HG02870 (cell line): ENCODE results near the gene GPAM.

Source experiments
- ATAC-seq: cut with Tn5 transposase; IDR thresholded peaks from one replicate; pipeline ENCODE4 v1.9.1; 2021; ENCODE audit warnings: mild to moderate bottlenecking, moderate library complexity; ENCODE audit not compliant: unreplicated experiment

Gene GPAM

GRCh38 chr10:112185959-112186358 lies 2.4 kb upstream of the GPAM start:
- no peak for ATAC-seq

GRCh38 chr10:112184379-112184778 lies 814 bp upstream of the GPAM start:
- no peak for ATAC-seq

- ATAC-seq, result no peak
These were observed 447 bp upstream of the GPAM start for GRCh38 chr10:112184052-112184371.

- ATAC-seq, result no peak
These were observed 709 bp downstream of the GPAM start for GRCh38 chr10:112182784-112183328.

GRCh38 chr10:112177247-112177646 lies 6.3 kb downstream of the GPAM start:
- no peak for ATAC-seq

- no peak for ATAC-seq
These were observed 7.0 kb downstream of the GPAM start for GRCh38 chr10:112176543-112176942.

- no peak for ATAC-seq
These were observed 8.2 kb downstream of the GPAM start for GRCh38 chr10:112175409-112175808.

GRCh38 chr10:112173206-112173605 lies 10.4 kb downstream of the GPAM start:
- no peak for ATAC-seq

- ATAC-seq, result no peak
These were observed 14.8 kb downstream of the GPAM start for GRCh38 chr10:112168733-112169132.

GRCh38 chr10:112166800-112167199 lies 16.8 kb downstream of the GPAM start:
- ATAC-seq, result no peak

GRCh38 chr10:112161757-112162518 lies 21.6 kb downstream of the GPAM start:
- ATAC-seq, result no peak

- ATAC-seq, result no peak
These were observed 22.7 kb downstream of the GPAM start for GRCh38 chr10:112160834-112161233.

GRCh38 chr10:112159469-112159868 lies 24.1 kb downstream of the GPAM start:
- no peak for ATAC-seq

GRCh38 chr10:112151524-112152039 lies 32.0 kb downstream of the GPAM start:
- no peak for ATAC-seq

- no peak for ATAC-seq
These were observed 35.2 kb downstream of the GPAM start for GRCh38 chr10:112148331-112148730.

GRCh38 chr10:112146799-112147198 lies 36.8 kb downstream of the GPAM start:
- no peak for ATAC-seq

- ATAC-seq, result no peak
These were observed 38.3 kb downstream of the GPAM start for GRCh38 chr10:112145263-112145662.

- no peak for ATAC-seq
These were observed 40.1 kb downstream of the GPAM start for GRCh38 chr10:112143420-112143819.

- no peak for ATAC-seq
These were observed 42.3 kb downstream of the GPAM start for GRCh38 chr10:112141292-112141691.

GRCh38 chr10:112140110-112140970 lies 43.2 kb downstream of the GPAM start:
- peak; percentile 98 for ATAC-seq

GRCh38 chr10:112139176-112139575 lies 44.4 kb downstream of the GPAM start:
- no peak for ATAC-seq
